SK-N-SH (cell line): ENCODE measurements around the gene RNF19B. TPM values are rescaled to one million over a fixed set of nuclear protein-coding genes. Genes with fewer than 3 reads are reported as not detected.
"Not testable (repeated sequence)": the region's sequence is repeated elsewhere in the genome, so short reads cannot be mapped to it uniquely, and the experiment has no call there.

Experiments used
- CTCF ChIA-PET: fragments of 300-600, 350-600 bp; formaldehyde crosslinking; extraction: SDS; loops from one replicate; lab custom pipeline; 2021; lab: Yijun Ruan, JAX
- POLR2A ChIA-PET: fragments of 350-600 bp; sonication (Branson Sonifier 250); formaldehyde crosslinking; extraction: SDS; loops from one replicate; lab custom pipeline; 2020; ENCODE audit warnings: antibody characterized with exemption, inconsistent platforms; lab: Yijun Ruan, JAX
- DNase-seq: peaks from one replicate; pipeline ENCODE4 v3.0.0; 2012
- H2AFZ ChIP-seq: fragments of 200-600 bp; sonication (generic); 2 replicates; pipeline ENCODE4 v1.8.1; 2016; ENCODE audit warnings: antibody characterized with exemption, mild to moderate bottlenecking, low read depth
- H3F3A ChIP-seq: fragments of 200-600 bp; sonication (generic); replicated peaks from 2 replicates; pipeline ENCODE3; 2016; ENCODE audit warnings: antibody characterized with exemption, mild to moderate bottlenecking; ENCODE audit not compliant: insufficient read depth
- H3K27ac ChIP-seq, 2 experiments: fragments of 200-500 bp in 1 of 2; fragments of 200-600 bp in 1 of 2; sonication (Bioruptor generic) in 1 of 2; sonication (generic), shearing (Covaris generic) in 1 of 2; 2 replicates each; pipeline versions ENCODE4 v1.5.1 to v1.6.1; 2014 to 2016; ENCODE audit warnings: low read depth in 2 of 2, inconsistent platforms in 1 of 2, low read length in 1 of 2, mild to moderate bottlenecking in 1 of 2, mixed read lengths in 1 of 2
- H3K27me3 ChIP-seq: fragments of 200-600 bp; sonication (generic), shearing (Covaris generic); 2 replicates; pipeline ENCODE4 v1.6.1; 2016; ENCODE audit warnings: mixed run types; ENCODE audit not compliant: insufficient read depth
- H3K36me3 ChIP-seq, 2 experiments: fragments of 200-500 bp in 1 of 2; fragments of 200-600 bp in 1 of 2; sonication (Bioruptor generic) in 1 of 2; sonication (generic) in 1 of 2; replicated peaks in 1 of 2; 2 replicates each; pipeline versions ENCODE3 to v1.5.1; 2014 to 2016; ENCODE audit warnings: low read length in 1 of 2, mild to moderate bottlenecking in 1 of 2; ENCODE audit not compliant: insufficient read depth in 2 of 2, control insufficient read depth in 1 of 2
- H3K4me1 ChIP-seq, 2 experiments: fragments of 200-500 bp in 1 of 2; fragments of 200-600 bp in 1 of 2; sonication (Bioruptor generic) in 1 of 2; sonication (generic), shearing (Covaris generic) in 1 of 2; 2 replicates each; pipeline versions ENCODE4 v1.5.1 to v1.6.1; 2014 to 2016; ENCODE audit warnings: low read depth in 1 of 2, low read length in 1 of 2, mixed run types in 1 of 2; ENCODE audit not compliant: insufficient read depth in 2 of 2, control insufficient read depth in 1 of 2
- H3K4me2 ChIP-seq: fragments of 200-600 bp; sonication (generic), shearing (Covaris generic); 2 replicates; pipeline ENCODE4 v1.6.1; 2017; ENCODE audit warnings: mixed run types
- H3K4me3 ChIP-seq, 2 experiments: fragments of 200-500 bp in 1 of 2; fragments of 200-600 bp in 1 of 2; sonication (Bioruptor generic) in 1 of 2; sonication (generic), shearing (Covaris generic) in 1 of 2; 2 replicates each; pipeline versions ENCODE4 v1.5.1 to v1.8.1; 2014 to 2016; ENCODE audit warnings: low read depth in 2 of 2, inconsistent platforms in 1 of 2, low read length in 1 of 2, mild to moderate bottlenecking in 1 of 2, mixed read lengths in 1 of 2, moderate library complexity in 1 of 2
- H3K79me2 ChIP-seq: fragments of 200-600 bp; sonication (generic); 2 replicates; pipeline ENCODE4 v1.8.1; 2017; ENCODE audit warnings: mild to moderate bottlenecking; ENCODE audit not compliant: insufficient read depth
- H3K9ac ChIP-seq: fragments of 200-600 bp; sonication (generic); 2 replicates; pipeline ENCODE4 v1.6.1; 2017; ENCODE audit warnings: mixed run types
- H3K9me2 ChIP-seq: fragments of 200-600 bp; sonication (generic); 2 replicates; pipeline ENCODE4 v1.6.1; 2017; ENCODE audit warnings: mixed run types
- H3K9me3 ChIP-seq: fragments of 200-600 bp; sonication (generic); 2 replicates; pipeline ENCODE4 v1.6.1; 2017; ENCODE audit warnings: mixed run types, mild to moderate bottlenecking, moderate library complexity
- H4K20me1 ChIP-seq: fragments of 200-600 bp; sonication (generic); 2 replicates; pipeline ENCODE4 v1.6.1; 2017; ENCODE audit warnings: mild to moderate bottlenecking, mixed run types; ENCODE audit not compliant: insufficient read depth
- ELF1 ChIP-seq: IDR thresholded peaks from 2 replicates; pipeline ENCODE4 v1.4.0; 2012
- EP300 ChIP-seq, 2 experiments: IDR thresholded peaks; 2 replicates each; pipeline versions ENCODE4 v1.4.0 to v1.6.1; 2012; ENCODE audit warnings: borderline replicate concordance in 1 of 2, low read depth in 1 of 2, low read length in 1 of 2
- EZH2phosphoT487 ChIP-seq: fragments of 200-600 bp; sonication (generic); IDR thresholded peaks from 2 replicates; pipeline ENCODE4 v1.6.1; 2017; ENCODE audit warnings: low read depth, mixed run types, mild to moderate bottlenecking, antibody characterized with exemption, moderate library complexity, borderline replicate concordance
- FOSL2 ChIP-seq: IDR thresholded peaks from 2 replicates; pipeline ENCODE4 v1.4.0; 2012; ENCODE audit warnings: low read depth, mild to moderate bottlenecking, moderate library complexity, borderline replicate concordance
- FOXM1 ChIP-seq: IDR thresholded peaks from 2 replicates; pipeline ENCODE4 v1.4.0; 2012; ENCODE audit warnings: low read depth, mild to moderate bottlenecking
- JUND ChIP-seq: IDR thresholded peaks from 2 replicates; pipeline ENCODE4 v1.4.0; 2012
- MEF2A ChIP-seq: IDR thresholded peaks from 2 replicates; pipeline ENCODE4 v1.4.0; 2012; ENCODE audit warnings: low read depth, borderline replicate concordance
- RFX5 ChIP-seq: IDR thresholded peaks from 2 replicates; pipeline ENCODE4 v1.6.1; 2012; ENCODE audit warnings: mild to moderate bottlenecking, improper control_type of control experiment, low read length
- RXRA ChIP-seq: IDR thresholded peaks from 2 replicates; pipeline ENCODE4 v1.4.0; 2012; ENCODE audit warnings: low read depth, mild to moderate bottlenecking, borderline replicate concordance
- SMC3 ChIP-seq: IDR thresholded peaks from 2 replicates; pipeline ENCODE4 v1.6.1; 2012; ENCODE audit warnings: low read depth, low read length, improper control_type of control experiment
- TCF12 ChIP-seq: IDR thresholded peaks from 2 replicates; pipeline ENCODE4 v1.4.0; 2012
- TEAD4 ChIP-seq: IDR thresholded peaks from 2 replicates; pipeline ENCODE4 v1.4.0; 2012; ENCODE audit warnings: mild to moderate bottlenecking, borderline replicate concordance; ENCODE audit not compliant: insufficient read depth
- YY1 ChIP-seq: IDR thresholded peaks from 2 replicates; pipeline ENCODE4 v1.4.0; 2012; ENCODE audit warnings: low read depth, mild to moderate bottlenecking
- WGBS: methylation state at CpG from one replicate; pipeline ENCODE4 v1.1.6; 2017; ENCODE audit warnings: low lambda C conversion rate; 5-methylcytosine and 5-hydroxymethylcytosine counted together
- polyA plus RNA-seq, 3 experiments: library from polyadenylated mRNA; depleted of rRNA; stranded (reverse); fragments of >200 nt; gene quantifications; 2 replicates each; pipeline ENCODE4 v1.2.3, GENCODE V29; 2012
- TF ChIP-seq, protein P1 (sequence below): IDR thresholded peaks from 2 replicates; pipeline ENCODE4; 2012
- TF ChIP-seq, protein P2 (sequence below): fragments of 150-350 bp; IDR thresholded peaks from 2 replicates; pipeline ENCODE4 v1.6.1; 2017; ENCODE audit warnings: antibody characterized with exemption, low read length, low read depth, borderline replicate concordance
- TF ChIP-seq, protein P3 (sequence below): IDR thresholded peaks from 2 replicates; pipeline ENCODE4 v1.4.0; 2012; ENCODE audit warnings: low read depth, borderline replicate concordance
- TF ChIP-seq, protein P4 (sequence below): IDR thresholded peaks from 2 replicates; pipeline ENCODE4 v1.4.0; 2012; ENCODE audit warnings: low read depth, borderline replicate concordance
- TF ChIP-seq, protein P5 (sequence below): IDR thresholded peaks from 2 replicates; pipeline ENCODE4 v1.6.1; 2012; ENCODE audit warnings: mild to moderate bottlenecking, low read depth, low read length, moderate library complexity

The RNF19B gene
- polyA plus RNA-seq, 1 of the 3 experiments (the other 2 are of a cell fraction): 20.1 TPM

DNA sequence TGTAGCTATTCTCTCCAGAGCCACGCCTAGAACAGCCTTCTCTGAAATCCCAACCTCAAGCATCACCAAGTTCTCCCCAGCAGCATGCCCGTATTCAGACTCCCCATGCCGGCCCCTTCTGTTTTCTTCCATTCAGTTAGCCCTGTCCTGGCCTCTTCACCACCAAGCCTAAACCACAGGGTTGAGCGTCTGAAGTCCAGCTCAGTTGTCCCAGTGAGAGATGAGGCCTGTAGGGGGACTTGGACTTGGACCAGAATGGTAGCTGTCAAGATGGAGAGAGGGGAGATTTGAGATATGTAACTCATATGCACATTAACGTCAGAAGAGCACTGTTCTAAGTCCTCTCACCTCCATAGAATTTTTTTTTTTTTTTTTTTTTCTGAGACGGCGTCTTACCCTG is 58.0 kb downstream of the RNF19B start:
- Histone ChIP-seq H2AFZ (no peak overlapping the region), H3K27me3 (peaks cover 7% of the 10 kb centered on the region; the same call in 1 of the 2 replicates), H4K20me1 (no peaks in the 10 kb centered on the region), H3K79me2 (no peaks in the 10 kb centered on the region), H3K4me1 (no peaks in the 10 kb centered on the region; a peak in 1 of 4 replicates), H3K27ac (no peak overlapping the region), H3F3A (peaks cover 4% of the 10 kb centered on the region), H3K36me3 (no peaks in the 10 kb centered on the region), H3K9me2 (no peaks in the 10 kb centered on the region), H3K9me3 (no peaks in the 10 kb centered on the region)
- 90% methylated on average over 7 of the region's 7 CpGs for WGBS
- ChIA-PET POLR2A (no interaction called here), CTCF (interaction anchor here (0.6 to 2.4 kb wide), 4 partner anchors 14 to 180 kb away, joined by 3 to 13 read pairs (median 3); no protein-coding TSS in a partner anchor)
- TF ChIP-seq, protein P1, sequence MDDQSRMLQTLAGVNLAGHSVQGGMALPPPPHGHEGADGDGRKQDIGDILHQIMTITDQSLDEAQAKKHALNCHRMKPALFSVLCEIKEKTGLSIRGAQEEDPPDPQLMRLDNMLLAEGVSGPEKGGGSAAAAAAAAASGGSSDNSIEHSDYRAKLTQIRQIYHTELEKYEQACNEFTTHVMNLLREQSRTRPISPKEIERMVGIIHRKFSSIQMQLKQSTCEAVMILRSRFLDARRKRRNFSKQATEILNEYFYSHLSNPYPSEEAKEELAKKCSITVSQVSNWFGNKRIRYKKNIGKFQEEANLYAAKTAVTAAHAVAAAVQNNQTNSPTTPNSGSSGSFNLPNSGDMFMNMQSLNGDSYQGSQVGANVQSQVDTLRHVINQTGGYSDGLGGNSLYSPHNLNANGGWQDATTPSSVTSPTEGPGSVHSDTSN: no peak
- TF ChIP-seq, protein P2, sequence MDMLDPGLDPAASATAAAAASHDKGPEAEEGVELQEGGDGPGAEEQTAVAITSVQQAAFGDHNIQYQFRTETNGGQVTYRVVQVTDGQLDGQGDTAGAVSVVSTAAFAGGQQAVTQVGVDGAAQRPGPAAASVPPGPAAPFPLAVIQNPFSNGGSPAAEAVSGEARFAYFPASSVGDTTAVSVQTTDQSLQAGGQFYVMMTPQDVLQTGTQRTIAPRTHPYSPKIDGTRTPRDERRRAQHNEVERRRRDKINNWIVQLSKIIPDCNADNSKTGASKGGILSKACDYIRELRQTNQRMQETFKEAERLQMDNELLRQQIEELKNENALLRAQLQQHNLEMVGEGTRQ: no peak
- TF ChIP-seq TEAD4: no peak
- TF ChIP-seq MEF2A: no peak
- TF ChIP-seq, protein P3, sequence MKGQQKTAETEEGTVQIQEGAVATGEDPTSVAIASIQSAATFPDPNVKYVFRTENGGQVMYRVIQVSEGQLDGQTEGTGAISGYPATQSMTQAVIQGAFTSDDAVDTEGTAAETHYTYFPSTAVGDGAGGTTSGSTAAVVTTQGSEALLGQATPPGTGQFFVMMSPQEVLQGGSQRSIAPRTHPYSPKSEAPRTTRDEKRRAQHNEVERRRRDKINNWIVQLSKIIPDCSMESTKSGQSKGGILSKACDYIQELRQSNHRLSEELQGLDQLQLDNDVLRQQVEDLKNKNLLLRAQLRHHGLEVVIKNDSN: no peak
- TF ChIP-seq, protein P4, sequence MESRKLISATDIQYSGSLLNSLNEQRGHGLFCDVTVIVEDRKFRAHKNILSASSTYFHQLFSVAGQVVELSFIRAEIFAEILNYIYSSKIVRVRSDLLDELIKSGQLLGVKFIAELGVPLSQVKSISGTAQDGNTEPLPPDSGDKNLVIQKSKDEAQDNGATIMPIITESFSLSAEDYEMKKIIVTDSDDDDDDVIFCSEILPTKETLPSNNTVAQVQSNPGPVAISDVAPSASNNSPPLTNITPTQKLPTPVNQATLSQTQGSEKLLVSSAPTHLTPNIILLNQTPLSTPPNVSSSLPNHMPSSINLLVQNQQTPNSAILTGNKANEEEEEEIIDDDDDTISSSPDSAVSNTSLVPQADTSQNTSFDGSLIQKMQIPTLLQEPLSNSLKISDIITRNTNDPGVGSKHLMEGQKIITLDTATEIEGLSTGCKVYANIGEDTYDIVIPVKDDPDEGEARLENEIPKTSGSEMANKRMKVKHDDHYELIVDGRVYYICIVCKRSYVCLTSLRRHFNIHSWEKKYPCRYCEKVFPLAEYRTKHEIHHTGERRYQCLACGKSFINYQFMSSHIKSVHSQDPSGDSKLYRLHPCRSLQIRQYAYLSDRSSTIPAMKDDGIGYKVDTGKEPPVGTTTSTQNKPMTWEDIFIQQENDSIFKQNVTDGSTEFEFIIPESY: no peak
- TF ChIP-seq JUND: no peak
- TF ChIP-seq TCF12: no peak
- TF ChIP-seq ELF1: no peak
- no peak for TF ChIP-seq EP300 (IDR thresholded peaks at IDR 0.05; ENCODE audit: borderline replicate concordance in 1 of 2, low read depth in 1 of 2, low read length in 1 of 2)
- TF ChIP-seq YY1: no peak
- TF ChIP-seq RFX5: no peak
- no peak for TF ChIP-seq FOXM1
- TF ChIP-seq, protein P5, sequence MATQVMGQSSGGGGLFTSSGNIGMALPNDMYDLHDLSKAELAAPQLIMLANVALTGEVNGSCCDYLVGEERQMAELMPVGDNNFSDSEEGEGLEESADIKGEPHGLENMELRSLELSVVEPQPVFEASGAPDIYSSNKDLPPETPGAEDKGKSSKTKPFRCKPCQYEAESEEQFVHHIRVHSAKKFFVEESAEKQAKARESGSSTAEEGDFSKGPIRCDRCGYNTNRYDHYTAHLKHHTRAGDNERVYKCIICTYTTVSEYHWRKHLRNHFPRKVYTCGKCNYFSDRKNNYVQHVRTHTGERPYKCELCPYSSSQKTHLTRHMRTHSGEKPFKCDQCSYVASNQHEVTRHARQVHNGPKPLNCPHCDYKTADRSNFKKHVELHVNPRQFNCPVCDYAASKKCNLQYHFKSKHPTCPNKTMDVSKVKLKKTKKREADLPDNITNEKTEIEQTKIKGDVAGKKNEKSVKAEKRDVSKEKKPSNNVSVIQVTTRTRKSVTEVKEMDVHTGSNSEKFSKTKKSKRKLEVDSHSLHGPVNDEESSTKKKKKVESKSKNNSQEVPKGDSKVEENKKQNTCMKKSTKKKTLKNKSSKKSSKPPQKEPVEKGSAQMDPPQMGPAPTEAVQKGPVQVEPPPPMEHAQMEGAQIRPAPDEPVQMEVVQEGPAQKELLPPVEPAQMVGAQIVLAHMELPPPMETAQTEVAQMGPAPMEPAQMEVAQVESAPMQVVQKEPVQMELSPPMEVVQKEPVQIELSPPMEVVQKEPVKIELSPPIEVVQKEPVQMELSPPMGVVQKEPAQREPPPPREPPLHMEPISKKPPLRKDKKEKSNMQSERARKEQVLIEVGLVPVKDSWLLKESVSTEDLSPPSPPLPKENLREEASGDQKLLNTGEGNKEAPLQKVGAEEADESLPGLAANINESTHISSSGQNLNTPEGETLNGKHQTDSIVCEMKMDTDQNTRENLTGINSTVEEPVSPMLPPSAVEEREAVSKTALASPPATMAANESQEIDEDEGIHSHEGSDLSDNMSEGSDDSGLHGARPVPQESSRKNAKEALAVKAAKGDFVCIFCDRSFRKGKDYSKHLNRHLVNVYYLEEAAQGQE: no peak
- no peak for TF ChIP-seq SMC3
- no peak for TF ChIP-seq EZH2phosphoT487
- no peak for TF ChIP-seq FOSL2
- no peak for TF ChIP-seq RXRA
- TF ChIP-seq, all 33 proteins: peak for 0
- H3K9ac ChIP-seq: no peak overlapping the region
- H3K4me3 ChIP-seq: no peak overlapping the region
- no peak overlapping the region for H3K4me2 ChIP-seq
- no peak for DNase-seq

DNA sequence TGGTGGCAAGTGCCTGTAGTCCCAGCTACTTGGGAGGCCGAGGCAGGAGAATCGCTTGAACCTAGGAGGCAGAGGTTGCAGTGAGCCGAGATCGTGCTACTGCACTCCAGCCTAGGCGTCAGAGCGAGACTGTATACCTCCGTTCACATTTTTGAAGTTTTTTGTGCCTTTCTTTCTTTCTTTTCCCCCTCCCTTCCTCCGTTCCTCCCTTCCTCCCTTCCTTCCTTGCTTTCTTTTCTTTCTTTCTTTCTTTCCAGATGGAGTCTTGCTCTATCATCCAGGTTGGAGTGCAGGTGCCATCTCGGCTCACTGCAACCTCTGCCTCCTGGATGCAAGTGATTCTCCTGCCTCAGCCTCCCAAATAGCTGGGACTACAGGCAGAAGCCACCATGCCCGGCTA is 59.0 kb downstream of the RNF19B start:
- not testable (repeated sequence) for H3K9me2 ChIP-seq, H3K27me3 ChIP-seq, H3K9ac ChIP-seq, H3K36me3 ChIP-seq, H3K4me2 ChIP-seq, H3F3A ChIP-seq, DNase-seq, H3K4me1 ChIP-seq, H3K4me3 ChIP-seq, H3K79me2 ChIP-seq, H2AFZ ChIP-seq, H4K20me1 ChIP-seq, H3K9me3 ChIP-seq, H3K27ac ChIP-seq
- 72% methylated on average over 10 of the region's 10 CpGs for WGBS
- CTCF ChIA-PET: interaction anchor here (1.3 to 1.7 kb wide), 3 partner anchors 13 to 33 kb away, joined by 3 to 9 read pairs (median 5); no protein-coding TSS in a partner anchor
- POLR2A ChIA-PET: interaction anchor here (0.7 kb wide), 1 partner anchor 9 kb away, joined by 3 read pairs; no protein-coding TSS in a partner anchor
